ENCODE measurements around the gene BMS1.
"Not testable (repeated sequence)": the region's sequence is repeated elsewhere in the genome, so short reads cannot be mapped to it uniquely, and the experiment has no call there.

Gene BMS1

GRCh38 chr10:42782446-42783180 is at the start of gene BMS1:
TSS of gene BMS1 (plus strand) at chr10:42782795. CDS start at chr10:42784395, 1,600 bp downstream.
- peak; percentile 10 to 73 for DNase-seq

GRCh38 chr10:42734536-42734935 is 48.1 kb upstream of the BMS1 start:
- no peak for DNase-seq

- no peak for DNase-seq
Measured at GRCh38 chr10:42738679-42739078, 43.9 kb upstream of the BMS1 start.

- not testable (repeated sequence) for DNase-seq
Measured at GRCh38 chr10:42741536-42741935, 41.1 kb upstream of the BMS1 start.

- no peak for DNase-seq
Measured at GRCh38 chr10:42743697-42744096, 38.9 kb upstream of the BMS1 start.

GRCh38 chr10:42744134-42744701 is 38.4 kb upstream of the BMS1 start:
- no peak for DNase-seq

- DNase-seq, result no peak
Measured at GRCh38 chr10:42753126-42753506, 29.5 kb upstream of the BMS1 start.

GRCh38 chr10:42753507-42754154 is 29.0 kb upstream of the BMS1 start:
- DNase-seq, result no peak

GRCh38 chr10:42754155-42755027 is 28.2 kb upstream of the BMS1 start:
- no peak for DNase-seq

GRCh38 chr10:42755028-42755451 is 27.6 kb upstream of the BMS1 start:
- DNase-seq, result no peak

GRCh38 chr10:42755556-42756093 is 27.0 kb upstream of the BMS1 start:
- DNase-seq, result no peak

- no peak for DNase-seq
Measured at GRCh38 chr10:42767906-42768305, 14.7 kb upstream of the BMS1 start.

- DNase-seq, result no peak
Measured at GRCh38 chr10:42768581-42769152, 13.9 kb upstream of the BMS1 start.

GRCh38 chr10:42769173-42769572 is 13.4 kb upstream of the BMS1 start:
- DNase-seq, result no peak

- DNase-seq, result no peak
Measured at GRCh38 chr10:42769673-42770072, 12.9 kb upstream of the BMS1 start.

GRCh38 chr10:42776681-42777080 is 5.9 kb upstream of the BMS1 start:
- DNase-seq, result no peak

- no peak for DNase-seq
Measured at GRCh38 chr10:42780456-42780855, 2.1 kb upstream of the BMS1 start.

- no peak for DNase-seq
Measured at GRCh38 chr10:42781893-42782445, 626 bp upstream of the BMS1 start.

- no peak for DNase-seq
Measured at GRCh38 chr10:42783181-42783549, 570 bp downstream of the BMS1 start.

GRCh38 chr10:42785759-42786158 is 3.2 kb downstream of the BMS1 start:
- no peak for DNase-seq

GRCh38 chr10:42790835-42791234 is 8.2 kb downstream of the BMS1 start:
- DNase-seq, result no peak

- DNase-seq, result no peak
Measured at GRCh38 chr10:42795701-42796100, 13.1 kb downstream of the BMS1 start.

Data from cerebellar nuclear complex (tissue), 1 donor.